Measurements from ENCODE around the gene POLR2M.

- TF ChIP-seq CTCF (IDR thresholded peaks at IDR 0.05; ENCODE audit: insufficient read depth, low read length, poor library complexity, severe bottlenecking) (no peak), EZH2phosphoT487 (conservative IDR thresholded peaks at IDR 0.05; ENCODE audit: low read length) (no peak)
Measured at GRCh38 chr15:57665194-57665593, 41.3 kb upstream of the POLR2M start.

Data from SU-DHL-6 (cell line).